Measurements from ENCODE around the gene TSPAN18.

TSPAN18 gene

DNA sequence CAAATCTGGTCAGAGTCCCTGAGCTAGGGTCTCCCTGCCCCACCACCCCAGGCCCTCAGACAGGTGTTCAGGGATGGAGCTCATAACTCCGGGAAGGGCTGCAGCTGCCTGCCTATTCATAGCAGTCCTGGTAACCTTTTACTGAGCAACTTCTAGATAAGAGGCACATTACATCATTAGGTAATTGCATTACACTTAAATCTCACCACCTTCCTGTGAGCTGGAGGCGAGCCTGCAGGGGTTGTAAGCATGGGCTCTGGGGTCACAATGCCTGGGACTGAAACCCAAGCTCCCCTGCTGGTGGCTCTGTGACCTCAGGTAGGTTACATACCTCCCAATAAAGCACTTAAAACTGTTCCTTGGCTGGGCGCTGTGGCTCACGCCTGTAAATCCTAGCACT, 201.4 kb downstream of the TSPAN18 start:
- H3K4me2 ChIP-seq (ENCODE audit: low read depth, low read length, poor library complexity, severe bottlenecking), result no peak overlapping the region
- no peaks in the 10 kb centered on the region for H4K20me1 ChIP-seq (ENCODE audit: insufficient read depth, low read length, poor library complexity, severe bottlenecking)
- H3K36me3 ChIP-seq (ENCODE audit: insufficient read depth, low read length), result no peaks in the 10 kb centered on the region
- no peaks in the 10 kb centered on the region for H3K79me2 ChIP-seq (ENCODE audit: insufficient read depth, low read length)
- no peaks in the 10 kb centered on the region for H3K9me3 ChIP-seq (ENCODE audit: insufficient read depth, low read depth, low read length)
- no peak overlapping the region for H3K4me3 ChIP-seq (ENCODE audit: low read length, poor library complexity, severe bottlenecking)
- H2AFZ ChIP-seq (ENCODE audit: low read length), result no peak overlapping the region
- no peak for TF ChIP-seq EZH2phosphoT487 (IDR thresholded peaks at IDR 0.05; ENCODE audit: borderline replicate concordance)
- TF ChIP-seq, protein P1, sequence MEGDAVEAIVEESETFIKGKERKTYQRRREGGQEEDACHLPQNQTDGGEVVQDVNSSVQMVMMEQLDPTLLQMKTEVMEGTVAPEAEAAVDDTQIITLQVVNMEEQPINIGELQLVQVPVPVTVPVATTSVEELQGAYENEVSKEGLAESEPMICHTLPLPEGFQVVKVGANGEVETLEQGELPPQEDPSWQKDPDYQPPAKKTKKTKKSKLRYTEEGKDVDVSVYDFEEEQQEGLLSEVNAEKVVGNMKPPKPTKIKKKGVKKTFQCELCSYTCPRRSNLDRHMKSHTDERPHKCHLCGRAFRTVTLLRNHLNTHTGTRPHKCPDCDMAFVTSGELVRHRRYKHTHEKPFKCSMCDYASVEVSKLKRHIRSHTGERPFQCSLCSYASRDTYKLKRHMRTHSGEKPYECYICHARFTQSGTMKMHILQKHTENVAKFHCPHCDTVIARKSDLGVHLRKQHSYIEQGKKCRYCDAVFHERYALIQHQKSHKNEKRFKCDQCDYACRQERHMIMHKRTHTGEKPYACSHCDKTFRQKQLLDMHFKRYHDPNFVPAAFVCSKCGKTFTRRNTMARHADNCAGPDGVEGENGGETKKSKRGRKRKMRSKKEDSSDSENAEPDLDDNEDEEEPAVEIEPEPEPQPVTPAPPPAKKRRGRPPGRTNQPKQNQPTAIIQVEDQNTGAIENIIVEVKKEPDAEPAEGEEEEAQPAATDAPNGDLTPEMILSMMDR (conservative IDR thresholded peaks at IDR 0.05; ENCODE audit: low read length), result no peak
- no peaks in the 10 kb centered on the region for H3K27me3 ChIP-seq (ENCODE audit: insufficient read depth, low read length, poor library complexity, severe bottlenecking)
- H3F3A ChIP-seq (ENCODE audit: low read depth), result no peaks in the 10 kb centered on the region
- H3K4me1 ChIP-seq (ENCODE audit: insufficient read depth, low read length, poor library complexity, severe bottlenecking), result no peaks in the 10 kb centered on the region
- H3K9me2 ChIP-seq (replicated peaks; ENCODE audit: low read depth, low read length), result no peaks in the 10 kb centered on the region
- H3K9ac ChIP-seq (ENCODE audit: low read depth, low read length, poor library complexity, severe bottlenecking), result no peak overlapping the region

DNA sequence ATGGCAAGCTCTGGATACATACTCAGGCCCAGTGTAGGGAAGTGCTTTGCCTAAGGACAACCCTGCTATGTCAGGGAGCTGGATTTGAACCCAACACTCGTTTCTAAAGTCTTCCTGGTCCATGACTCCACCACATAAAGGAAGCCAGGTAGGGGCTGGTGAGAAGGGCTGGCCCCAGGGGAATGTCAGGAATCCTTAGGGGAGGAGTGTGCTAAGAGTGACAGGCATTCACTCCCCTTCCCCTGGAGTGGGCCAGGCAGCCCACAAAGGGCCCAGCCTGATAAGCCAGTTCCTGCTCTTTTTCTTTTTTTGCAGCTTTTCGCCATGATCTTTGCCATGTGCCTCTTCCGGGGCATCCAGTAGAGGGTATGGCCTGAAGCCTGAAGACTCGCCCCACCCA, 202.1 kb downstream of the TSPAN18 start:
- Histone ChIP-seq H3K9me3 (ENCODE audit: insufficient read depth, low read depth, low read length) (no peaks in the 10 kb centered on the region), H3K27me3 (ENCODE audit: insufficient read depth, low read length, poor library complexity, severe bottlenecking) (no peaks in the 10 kb centered on the region), H4K20me1 (ENCODE audit: insufficient read depth, low read length, poor library complexity, severe bottlenecking) (no peaks in the 10 kb centered on the region), H3K4me3 (ENCODE audit: low read length, poor library complexity, severe bottlenecking) (no peak overlapping the region), H3K4me1 (ENCODE audit: insufficient read depth, low read length, poor library complexity, severe bottlenecking) (no peaks in the 10 kb centered on the region), H3K9ac (ENCODE audit: low read depth, low read length, poor library complexity, severe bottlenecking) (no peak overlapping the region), H3K36me3 (ENCODE audit: insufficient read depth, low read length) (no peaks in the 10 kb centered on the region), H2AFZ (ENCODE audit: low read length) (no peak overlapping the region), H3K79me2 (ENCODE audit: insufficient read depth, low read length) (no peaks in the 10 kb centered on the region), H3F3A (ENCODE audit: low read depth) (no peaks in the 10 kb centered on the region), H3K9me2 (replicated peaks; ENCODE audit: low read depth, low read length) (no peaks in the 10 kb centered on the region), H3K4me2 (ENCODE audit: low read depth, low read length, poor library complexity, severe bottlenecking) (no peak overlapping the region)
- TF ChIP-seq, protein P1 (conservative IDR thresholded peaks at IDR 0.05; ENCODE audit: low read length), result no peak
- no peak for TF ChIP-seq EZH2phosphoT487 (IDR thresholded peaks at IDR 0.05; ENCODE audit: borderline replicate concordance)

DNA sequence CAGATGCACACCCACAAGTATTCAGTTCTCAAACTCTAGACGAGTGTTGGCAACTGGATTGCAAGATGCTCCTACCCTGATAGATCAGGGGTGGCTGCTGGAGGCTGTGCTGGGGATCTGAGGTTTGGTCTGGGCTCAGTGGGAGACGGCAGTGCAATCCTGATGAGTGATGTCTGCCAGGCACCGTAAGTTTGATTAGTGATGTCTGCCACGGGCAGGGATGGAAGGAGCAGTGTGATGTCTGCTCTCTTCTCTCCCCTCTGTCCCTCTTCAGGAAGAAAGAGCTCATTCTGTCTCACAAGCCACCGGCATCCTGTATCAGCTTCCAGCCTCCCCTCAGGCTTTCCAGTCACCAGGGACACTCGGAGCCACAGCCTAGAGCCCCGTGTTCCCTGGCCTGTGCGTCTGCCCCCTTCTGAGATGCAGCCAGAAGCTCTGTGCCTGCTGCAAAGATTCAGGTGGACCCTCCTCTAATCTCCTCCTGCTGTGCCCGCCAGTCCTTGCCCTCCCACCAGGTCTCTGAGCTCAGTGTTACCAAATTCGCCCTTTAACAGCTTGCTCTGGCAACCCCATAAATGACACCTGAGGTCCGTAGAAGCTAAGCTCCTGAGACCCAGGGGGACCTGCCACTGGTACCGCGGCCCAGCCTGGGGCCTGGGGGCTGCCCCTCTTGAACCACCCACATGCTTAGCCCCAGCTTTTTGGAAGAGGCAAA, 204.0 kb downstream of the TSPAN18 start:
- no peaks in the 10 kb centered on the region for H3F3A ChIP-seq (ENCODE audit: low read depth)
- H3K9ac ChIP-seq (ENCODE audit: low read depth, low read length, poor library complexity, severe bottlenecking), result no peak overlapping the region
- H3K9me2 ChIP-seq (replicated peaks; ENCODE audit: low read depth, low read length), result no peaks in the 10 kb centered on the region
- no peaks in the 10 kb centered on the region for H4K20me1 ChIP-seq (ENCODE audit: insufficient read depth, low read length, poor library complexity, severe bottlenecking)
- no peaks in the 10 kb centered on the region for H3K36me3 ChIP-seq (ENCODE audit: insufficient read depth, low read length)
- TF ChIP-seq, protein P1 (conservative IDR thresholded peaks at IDR 0.05; ENCODE audit: low read length), result no peak
- TF ChIP-seq EZH2phosphoT487 (IDR thresholded peaks at IDR 0.05; ENCODE audit: borderline replicate concordance), result no peak
- no peaks in the 10 kb centered on the region for H3K4me1 ChIP-seq (ENCODE audit: insufficient read depth, low read length, poor library complexity, severe bottlenecking)
- H3K79me2 ChIP-seq (ENCODE audit: insufficient read depth, low read length), result no peaks in the 10 kb centered on the region
- H3K27me3 ChIP-seq (ENCODE audit: insufficient read depth, low read length, poor library complexity, severe bottlenecking), result no peaks in the 10 kb centered on the region
- H3K4me3 ChIP-seq (ENCODE audit: low read length, poor library complexity, severe bottlenecking), result no peak overlapping the region
- no peak overlapping the region for H3K4me2 ChIP-seq (ENCODE audit: low read depth, low read length, poor library complexity, severe bottlenecking)
- H2AFZ ChIP-seq (ENCODE audit: low read length), result no peak overlapping the region
- H3K9me3 ChIP-seq (ENCODE audit: insufficient read depth, low read depth, low read length), result no peaks in the 10 kb centered on the region
